Activated CD4-positive, alpha-beta T cell treated with anti-CD3 and anti-CD28 coated beads, Interleukin-2, Interleukin-4, amounts not matched to agents 100 ng/mL and 50 ng/mL, durations not matched to agents 16 hours and 8 hours (primary cell): ENCODE measurements around the gene KIZ.
"Not testable (repeated sequence)": the region's sequence is repeated elsewhere in the genome, so short reads cannot be mapped to it uniquely, and the experiment has no call there.

Experiments used
- DNase-seq: peaks from one replicate; pipeline ENCODE4 v3.0.0-alpha.2; 2020; ENCODE audit warnings: low spot score

KIZ gene

DNA sequence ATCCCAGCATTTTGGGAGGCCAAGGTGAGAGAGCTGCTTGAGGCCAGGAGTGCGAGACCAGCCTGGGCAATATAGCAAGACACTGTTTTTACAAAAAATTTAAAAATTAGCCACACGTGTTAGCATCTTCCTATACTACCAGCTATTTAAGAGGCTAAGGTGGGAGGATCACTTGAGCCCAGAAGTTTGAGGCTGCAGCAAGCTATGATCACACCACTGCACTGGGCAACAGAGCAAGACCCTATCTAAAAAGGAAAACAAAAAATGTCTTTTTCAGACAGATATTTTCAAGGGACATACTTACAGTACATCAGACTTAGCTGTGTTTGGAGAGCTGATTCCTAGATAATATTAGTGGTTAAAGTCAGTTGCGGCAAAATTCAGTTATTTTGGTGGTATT lies 104.3 kb downstream of the KIZ start:
- no peak for DNase-seq

DNA sequence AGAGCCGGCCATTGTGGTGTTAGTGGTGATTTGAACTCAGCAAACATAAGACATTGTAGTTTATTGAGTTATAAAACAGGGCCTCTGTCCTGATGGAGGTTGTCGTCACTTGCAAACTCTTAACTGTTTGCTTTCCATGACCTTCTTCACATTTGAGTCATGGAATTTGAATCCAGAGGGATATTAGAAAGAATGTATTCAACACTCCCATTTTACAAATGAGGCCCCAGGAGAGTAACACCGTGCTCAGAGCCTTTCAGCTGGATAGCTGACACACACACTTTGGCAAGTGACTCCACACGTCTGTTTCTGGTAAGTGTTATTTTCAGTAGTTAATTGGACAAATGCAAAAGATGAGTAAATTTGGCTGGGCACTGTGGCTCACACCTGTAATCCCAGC lies 104.8 kb downstream of the KIZ start:
- DNase-seq: no peak

DNA sequence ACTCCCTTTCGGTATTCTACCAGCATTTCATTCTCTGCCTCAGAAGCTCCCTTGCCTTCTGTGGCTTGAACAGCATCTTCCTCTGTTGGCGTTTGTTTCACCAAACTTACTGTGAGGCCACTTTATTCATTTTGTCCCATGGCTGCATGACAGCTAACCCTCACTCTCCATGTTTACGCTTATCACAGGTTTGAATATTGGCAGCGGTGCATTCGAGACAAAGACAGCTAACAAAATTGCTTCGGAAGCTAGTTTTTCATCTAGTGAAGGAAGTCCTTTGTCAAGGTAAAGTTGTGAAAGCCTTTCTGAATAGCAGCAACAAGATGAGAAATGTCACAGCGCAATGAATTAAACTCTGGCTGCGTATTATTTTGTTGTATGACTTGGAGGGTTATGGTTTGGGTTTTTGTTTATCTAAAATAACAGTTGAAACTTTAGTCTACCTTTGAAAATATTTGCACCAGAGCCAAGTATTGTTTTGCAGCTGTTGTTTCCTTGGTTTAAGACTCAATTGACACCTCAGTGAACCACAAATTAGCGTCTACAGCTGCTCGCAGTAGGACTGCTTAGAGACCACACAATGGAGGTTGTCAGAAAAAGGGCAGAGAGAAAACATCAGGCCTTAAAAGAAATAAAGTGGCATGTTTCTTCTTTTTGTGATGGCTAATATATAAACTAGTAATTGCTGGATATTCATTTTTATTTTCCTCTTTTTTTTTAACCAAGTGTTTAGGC lies 106.8 kb downstream of the KIZ start:
- no peak for DNase-seq

DNA sequence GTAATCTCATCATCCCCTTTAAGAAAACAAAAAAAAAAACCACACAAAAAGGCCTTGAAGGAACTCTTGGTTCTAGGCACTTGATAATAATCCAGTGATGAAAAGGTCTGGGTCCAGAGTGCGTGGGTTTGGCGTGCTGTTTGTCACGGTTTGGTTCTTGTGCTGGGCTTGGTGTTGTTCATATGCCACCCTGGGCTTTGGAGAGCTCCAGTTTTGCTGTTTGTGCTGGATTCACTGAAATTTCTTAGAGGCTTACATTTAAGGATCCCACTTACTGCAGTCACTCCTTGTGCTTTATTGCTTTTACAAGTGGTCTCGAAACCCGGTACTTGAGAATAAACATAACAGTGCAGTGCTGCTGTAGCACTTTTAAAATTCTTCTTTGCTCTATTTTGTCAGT lies 108.4 kb downstream of the KIZ start:
- no peak for DNase-seq

GRCh38 chr20:21234806-21235483 lies 109.1 kb downstream of the KIZ start:
- DNase-seq: no peak

DNA sequence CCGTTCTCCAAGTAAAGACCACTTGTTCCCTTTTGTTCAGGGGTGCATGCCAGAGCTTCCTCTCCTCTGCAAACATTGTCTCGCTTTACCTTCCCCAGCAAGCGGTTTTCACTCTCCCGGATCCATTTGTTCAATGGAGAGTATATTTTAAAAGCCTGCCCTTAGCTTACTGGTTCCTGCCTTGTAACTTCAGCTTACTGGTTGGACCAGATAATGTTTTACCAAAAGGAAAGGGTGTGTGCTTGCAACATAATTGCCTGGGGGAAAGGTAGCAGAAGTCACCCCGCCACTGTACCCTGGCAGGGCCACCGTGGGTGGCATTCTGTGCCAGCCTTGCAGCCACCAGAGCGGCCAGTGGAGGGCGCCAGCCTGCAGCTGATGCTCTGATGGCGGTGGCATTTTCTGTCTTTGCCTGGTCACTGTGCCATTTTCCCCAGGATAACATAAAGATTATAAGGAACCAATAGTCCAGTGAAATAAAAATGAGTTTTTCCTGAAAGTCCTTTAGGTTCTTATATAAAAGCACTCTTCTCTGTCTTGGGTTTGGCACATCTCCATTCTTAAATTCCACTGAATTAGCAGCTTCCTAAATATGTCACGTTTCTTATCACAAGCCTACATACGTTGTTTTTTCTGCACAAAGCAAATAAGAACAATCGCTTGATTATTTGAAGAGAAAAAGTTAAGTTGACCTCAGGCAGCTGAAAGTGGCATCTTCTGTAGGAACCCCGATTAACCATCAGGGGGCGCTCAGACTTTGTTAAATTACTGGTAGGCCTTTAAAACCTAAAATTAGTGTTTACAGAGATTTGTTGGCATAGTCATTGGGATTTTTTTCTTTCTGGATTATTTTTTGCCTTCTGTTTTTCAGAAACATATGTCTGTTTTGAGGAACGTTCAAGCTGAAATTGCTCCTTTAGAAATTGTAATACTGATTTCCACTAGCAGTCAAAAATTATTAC lies 109.9 kb downstream of the KIZ start:
- peak; percentile 69 for DNase-seq

- DNase-seq: no peak
These were observed 112.3 kb downstream of the KIZ start for GRCh38 chr20:21237956-21238799.

DNA sequence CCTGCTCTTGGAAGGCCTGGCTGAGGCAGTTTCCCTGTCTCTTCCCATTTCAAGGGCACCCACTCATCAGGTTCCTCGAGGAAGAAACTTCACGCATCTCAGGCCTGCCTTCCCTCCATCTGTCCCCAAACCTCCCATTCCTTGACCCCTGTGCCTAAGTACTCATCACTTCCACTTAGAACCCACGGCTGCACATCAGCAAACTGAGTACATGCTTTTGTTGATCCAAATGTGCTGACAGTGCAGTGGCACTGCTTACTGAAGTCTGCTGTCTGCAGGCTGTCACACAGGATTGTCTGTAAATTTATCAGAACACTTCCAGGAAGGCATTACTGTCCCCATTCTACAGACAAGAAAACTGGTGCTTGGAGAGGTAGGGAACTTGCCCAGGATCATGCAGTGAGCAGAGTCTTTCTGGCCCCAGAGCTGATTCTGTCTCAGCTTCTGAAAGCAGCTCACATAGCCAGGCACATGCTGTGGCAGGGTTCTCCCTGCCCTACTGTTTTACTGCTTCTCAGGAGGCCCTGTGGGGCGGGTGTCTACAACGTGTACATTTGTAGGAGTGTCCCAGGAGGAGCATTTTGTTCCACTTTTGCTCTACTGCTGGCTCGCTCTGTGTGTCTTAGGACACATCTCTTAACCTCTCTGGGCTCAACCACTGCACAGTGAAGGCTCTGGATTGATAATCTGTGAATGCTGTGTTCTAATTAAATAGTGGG lies 113.1 kb downstream of the KIZ start:
- no peak for DNase-seq

DNA sequence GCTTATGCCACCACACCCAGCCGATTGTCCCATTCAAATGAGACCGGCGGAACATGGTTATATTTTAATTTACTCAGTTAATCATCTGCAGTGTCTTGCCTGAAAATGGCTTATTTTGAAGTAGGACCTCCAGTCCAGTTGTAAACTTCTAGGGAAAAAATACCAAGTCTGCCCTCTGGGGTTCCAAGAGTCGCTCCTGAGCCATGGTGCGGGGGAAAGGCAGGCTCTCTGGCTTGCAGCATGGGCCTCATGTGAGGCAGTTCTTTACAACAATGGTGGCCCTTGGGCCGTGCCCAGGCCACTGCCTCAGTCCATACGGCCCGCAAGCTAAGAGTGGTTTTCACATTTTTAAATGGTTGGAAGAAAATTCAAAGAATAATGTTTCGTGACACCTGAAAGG lies 114.5 kb downstream of the KIZ start:
- no peak for DNase-seq

- DNase-seq: no peak
These were observed 115.5 kb downstream of the KIZ start for GRCh38 chr20:21241406-21241805.

GRCh38 chr20:21243811-21244210 lies 117.9 kb downstream of the KIZ start:
- no peak for DNase-seq

DNA sequence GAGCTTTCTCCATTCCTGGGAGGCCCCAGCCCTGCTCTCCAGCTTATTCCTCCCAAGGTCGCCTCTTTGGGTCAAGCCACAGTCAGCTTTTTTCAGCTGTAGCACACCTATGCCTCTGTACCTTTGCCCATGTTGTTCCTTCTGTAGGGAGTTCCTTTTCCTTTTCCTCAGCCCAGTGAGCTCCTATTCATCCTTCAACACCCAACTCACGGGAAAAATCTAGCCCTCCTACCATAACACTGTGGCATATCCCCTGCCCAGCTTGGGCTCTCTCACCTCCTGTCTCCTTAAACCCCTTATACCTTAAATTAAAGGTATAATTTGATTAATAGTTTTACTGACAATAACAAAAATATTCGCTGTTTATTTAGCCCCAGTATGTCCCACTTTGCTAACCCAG lies 118.9 kb downstream of the KIZ start:
- no peak for DNase-seq

GRCh38 chr20:21246161-21246560 lies 120.3 kb downstream of the KIZ start:
- DNase-seq: no peak

DNA sequence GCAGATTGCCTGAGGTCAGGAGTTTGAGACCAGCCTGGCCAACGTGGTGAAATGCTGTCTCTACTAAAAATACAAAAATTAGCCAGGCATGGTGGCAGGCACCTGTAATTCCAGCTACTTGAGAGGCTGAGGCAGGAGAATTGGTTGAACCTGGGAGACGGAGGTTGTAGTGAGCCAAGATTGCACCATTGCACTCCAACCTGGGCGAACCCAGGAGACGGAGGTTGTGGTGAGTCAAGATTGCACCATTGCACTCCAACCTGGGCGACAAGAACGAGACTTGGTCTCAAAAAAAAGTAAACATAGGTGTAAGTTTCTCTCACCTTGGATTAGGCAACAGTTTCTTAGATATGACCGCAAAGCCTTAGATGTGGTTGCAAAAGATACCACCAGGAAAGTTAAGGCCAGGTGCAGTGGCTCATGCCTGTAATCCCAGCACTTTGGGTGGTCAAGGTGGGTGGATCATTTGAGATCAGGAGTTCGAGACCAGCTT lies 121.8 kb downstream of the KIZ start:
- DNase-seq: not testable (repeated sequence)

- DNase-seq: peak; percentile 21
These were observed 125.4 kb downstream of the KIZ start for GRCh38 chr20:21251278-21251677.

GRCh38 chr20:21257192-21257591 lies 131.3 kb downstream of the KIZ start:
- DNase-seq: no peak

DNA sequence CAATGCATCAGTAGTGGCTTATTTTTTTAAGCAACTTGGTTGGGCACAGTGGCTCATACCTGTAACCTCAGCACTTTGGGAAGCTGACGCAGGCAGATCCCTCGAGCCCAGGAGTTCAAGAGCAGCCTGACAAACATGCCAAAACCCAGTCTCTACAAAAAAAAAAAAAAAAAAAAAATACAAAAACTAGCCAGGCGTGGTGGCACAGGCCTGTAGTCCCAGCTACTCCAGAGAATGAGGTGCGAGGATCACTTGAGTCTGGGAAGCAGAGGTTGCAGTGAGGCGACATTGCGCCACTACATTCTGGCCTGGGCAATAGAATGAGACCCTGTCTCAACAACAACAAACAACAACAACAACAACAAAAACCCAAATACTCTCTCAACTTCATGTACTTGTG lies 132.5 kb downstream of the KIZ start:
- no peak for DNase-seq

GRCh38 chr20:21259346-21259745 lies 133.5 kb downstream of the KIZ start:
- no peak for DNase-seq

GRCh38 chr20:21262812-21263211 lies 136.9 kb downstream of the KIZ start:
- no peak for DNase-seq

DNA sequence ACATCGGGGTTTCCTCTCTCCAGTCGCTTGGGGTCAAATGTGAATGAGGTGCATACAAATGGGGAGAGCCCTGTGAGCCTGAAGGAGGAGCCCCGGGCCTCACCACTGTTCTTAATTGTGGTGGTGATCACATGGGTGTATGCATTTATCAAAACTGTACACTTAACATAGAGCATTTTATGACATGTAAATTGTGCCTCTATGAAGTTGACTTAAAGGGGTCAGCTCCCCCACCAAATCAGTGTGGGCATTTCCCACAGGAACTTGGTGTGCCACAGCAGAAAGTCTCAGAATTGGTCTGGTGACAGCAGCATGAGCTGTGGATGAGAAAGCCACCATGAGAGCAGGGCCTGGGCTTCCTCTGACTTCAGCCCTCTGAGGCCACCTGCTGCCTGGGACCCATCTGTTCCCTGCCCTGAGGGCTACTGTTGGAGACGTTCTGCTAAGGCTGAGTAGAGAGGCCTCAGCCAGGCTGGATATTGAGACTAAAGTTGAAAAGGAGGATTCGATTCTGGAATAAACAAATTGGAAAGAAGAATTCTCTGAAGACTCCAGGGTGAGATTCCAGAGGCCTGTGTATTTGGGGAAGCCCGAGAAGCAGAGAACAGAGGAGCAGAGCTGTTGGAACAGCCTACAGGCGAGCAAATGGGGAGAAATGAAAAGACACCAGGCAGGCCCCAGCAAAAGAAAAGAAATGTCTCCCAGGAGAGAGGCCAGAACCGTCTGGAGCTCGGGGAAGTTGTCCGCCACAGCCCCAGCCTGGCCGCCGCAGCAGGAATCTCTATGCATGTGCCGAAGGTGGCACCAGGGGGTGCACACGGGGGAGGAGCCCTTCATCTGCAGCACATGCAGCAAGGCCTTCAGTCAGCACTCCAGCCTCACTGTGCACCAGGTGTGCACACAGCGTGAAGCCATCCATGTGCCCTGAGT lies 139.6 kb downstream of the KIZ start:
- DNase-seq: no peak
